Measurements from ENCODE around the gene TAF12. TPM values are rescaled to one million over a fixed set of nuclear protein-coding genes. Genes with fewer than 3 reads are reported as not detected.
"Not testable (repeated sequence)": the region's sequence is repeated elsewhere in the genome, so short reads cannot be mapped to it uniquely, and the experiment has no call there.

The TAF12 gene
- total and polyA plus RNA-seq, 3 donors from 2014 or later = 25.7 to 41.1 (median 37.3) TPM

- intact Hi-C loops (cut with DNase I; ENCODE audit: low total_unique reads) = loop anchor here (5.0 kb wide), 1 partner anchor 84 kb away; no protein-coding TSS in a partner anchor
- H3K36me3 ChIP-seq (ENCODE audit: low read depth, missing control alignments) = no peaks in the 10 kb centered on the region
- H3K27ac ChIP-seq = no peak overlapping the region
- no peaks in the 10 kb centered on the region for H3K4me1 ChIP-seq
- H3K9me3 ChIP-seq = no peaks in the 10 kb centered on the region
- WGBS, 2 donors = 47 to 51% methylated on average over 3 of the region's 3 CpGs
- H3K27me3 ChIP-seq = no peaks in the 10 kb centered on the region
- no peak for DNase-seq
- H3K4me3 ChIP-seq = no peak overlapping the region
- TF ChIP-seq CTCF (IDR thresholded peaks at IDR 0.05) = no peak
- TF ChIP-seq POLR2A (IDR thresholded peaks at IDR 0.05) = no peak
Observed at GRCh38 chr1:28601696-28602095, 41.2 kb downstream of the TAF12 start.

GRCh38 chr1:28596276-28596675 lies 46.6 kb downstream of the TAF12 start:
- intact Hi-C loops (cut with DNase I; ENCODE audit: low total_unique reads); H3K4me1 ChIP-seq; H3K27me3 ChIP-seq; DNase-seq; H3K9me3 ChIP-seq; H3K4me3 ChIP-seq; H3K36me3 ChIP-seq (ENCODE audit: low read depth, missing control alignments); H3K27ac ChIP-seq: not testable (repeated sequence)
- WGBS, 2 donors = 95 to 99% methylated on average over 11 of the region's 11 CpGs

GRCh38 chr1:28595412-28596191 lies 47.3 kb downstream of the TAF12 start:
- 93 to 96% methylated on average over 10 of the region's 10 CpGs for WGBS, 2 donors
- no peak for DNase-seq
- intact Hi-C loops (cut with DNase I; ENCODE audit: low total_unique reads) = no loop called here
- Histone ChIP-seq H3K36me3 (ENCODE audit: low read depth, missing control alignments) (no peaks in the 10 kb centered on the region), H3K27me3 (no peaks in the 10 kb centered on the region), H3K4me3 (no peak overlapping the region), H3K27ac (no peak overlapping the region), H3K9me3 (no peaks in the 10 kb centered on the region), H3K4me1 (peaks cover 3% of the 10 kb centered on the region)
- no peak for TF ChIP-seq POLR2A (IDR thresholded peaks at IDR 0.05)
- no peak for TF ChIP-seq CTCF (IDR thresholded peaks at IDR 0.05)

GRCh38 chr1:28594686-28595411 lies 48.0 kb downstream of the TAF12 start:
- 70 to 80% methylated on average over 3 to 7 of the region's 7 CpGs for WGBS, 2 donors
- H3K27ac ChIP-seq; H3K36me3 ChIP-seq (ENCODE audit: low read depth, missing control alignments); intact Hi-C loops (cut with DNase I; ENCODE audit: low total_unique reads); H3K4me3 ChIP-seq; H3K27me3 ChIP-seq; H3K4me1 ChIP-seq; DNase-seq; H3K9me3 ChIP-seq: not testable (repeated sequence)

GRCh38 chr1:28593988-28594356 lies 48.9 kb downstream of the TAF12 start:
- DNase-seq; intact Hi-C loops (cut with DNase I; ENCODE audit: low total_unique reads): not testable (repeated sequence)

GRCh38 chr1:28592321-28593071 lies 50.4 kb downstream of the TAF12 start:
- no peak for TF ChIP-seq CTCF (IDR thresholded peaks at IDR 0.05)
- Histone ChIP-seq H3K27ac (no peak overlapping the region), H3K36me3 (ENCODE audit: low read depth, missing control alignments) (no peaks in the 10 kb centered on the region), H3K4me3 (peak overlapping the region; percentile 27 to 50), H3K9me3 (no peaks in the 10 kb centered on the region), H3K27me3 (no peaks in the 10 kb centered on the region), H3K4me1 (peaks cover 3% of the 10 kb centered on the region)
- intact Hi-C loops (cut with DNase I; ENCODE audit: low total_unique reads) = no loop called here
- DNase-seq = no peak
- 5 to 10% methylated on average over 17 to 27 of the region's 81 CpGs for WGBS, 2 donors

More at GRCh38 chr1:28593988-28594356, 48.9 kb downstream of the TAF12 start:
- WGBS, 2 donors = 85 to 93% methylated on average over 2 to 3 of the region's 3 CpGs
- not testable (repeated sequence) for H3K27ac ChIP-seq; H3K27me3 ChIP-seq; H3K36me3 ChIP-seq (ENCODE audit: low read depth, missing control alignments); H3K4me1 ChIP-seq; H3K4me3 ChIP-seq; H3K9me3 ChIP-seq
